ENCODE measurements around the gene CCNH. TPM values are rescaled to one million over a fixed set of nuclear protein-coding genes. Genes with fewer than 3 reads are reported as not detected.

The CCNH gene
- total RNA-seq, 1 donor from 2014 or later, result 99.4 TPM

DNA sequence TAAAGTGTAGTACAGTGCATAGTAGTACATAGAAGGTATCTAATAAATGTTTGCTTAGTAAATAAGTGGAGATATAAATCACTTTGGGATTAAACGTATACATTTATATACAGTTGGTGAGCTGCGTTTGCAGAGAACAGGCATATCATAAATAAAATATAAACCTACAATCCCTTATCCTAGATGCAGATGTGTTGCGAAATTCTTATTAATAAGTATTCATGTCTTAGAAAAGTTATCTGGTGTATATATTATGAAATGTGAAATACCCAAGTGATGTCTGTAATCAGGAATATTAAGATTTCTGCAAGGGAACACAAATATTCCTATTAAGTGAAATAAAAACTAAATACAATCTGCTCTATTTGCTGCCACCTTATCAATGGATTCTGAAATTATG, 8.8 kb downstream of the CCNH start:
- DNase-seq (ENCODE audit: low read depth, low spot score), result no peak

DNA sequence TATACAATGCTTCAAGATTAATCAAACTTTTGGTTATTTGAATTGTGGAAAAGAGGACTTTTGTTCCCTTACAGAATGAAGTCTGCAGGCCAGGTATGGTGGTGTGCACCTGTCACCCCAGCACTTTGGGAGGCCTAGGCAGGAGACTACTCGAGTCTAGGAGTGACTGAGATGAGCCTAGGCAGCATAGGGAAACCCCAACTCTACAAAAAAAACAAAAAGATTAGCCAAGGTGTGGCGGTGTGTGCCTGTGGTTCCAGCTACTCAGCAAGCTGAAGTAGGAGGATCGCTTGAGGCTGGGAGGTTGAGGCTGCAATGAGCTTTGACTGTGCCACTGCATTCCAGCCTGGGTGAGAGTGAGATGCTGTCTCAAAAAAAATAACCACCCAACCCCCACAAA, 9.3 kb downstream of the CCNH start:
- DNase-seq (ENCODE audit: low read depth, low spot score), result no peak

DNA sequence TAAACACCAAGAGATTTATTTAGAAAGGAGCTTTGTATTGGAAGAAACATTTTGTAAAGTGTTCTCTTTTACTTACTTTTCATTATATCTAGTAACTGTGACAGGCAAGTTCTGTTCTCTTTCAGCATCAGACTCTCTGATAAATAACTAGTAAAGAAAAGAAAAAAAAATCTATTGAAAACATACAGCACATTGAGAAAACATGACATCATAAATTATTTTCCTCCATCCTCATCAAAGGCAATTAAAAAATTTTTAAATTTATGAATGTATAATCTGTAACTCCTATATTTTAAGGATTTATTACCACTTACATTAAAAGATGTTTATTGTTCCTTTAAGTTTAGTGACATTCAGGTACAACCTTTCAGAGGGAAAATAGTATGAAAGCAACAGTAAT, 11.1 kb downstream of the CCNH start:
- no peak for DNase-seq (ENCODE audit: low read depth, low spot score)

DNA sequence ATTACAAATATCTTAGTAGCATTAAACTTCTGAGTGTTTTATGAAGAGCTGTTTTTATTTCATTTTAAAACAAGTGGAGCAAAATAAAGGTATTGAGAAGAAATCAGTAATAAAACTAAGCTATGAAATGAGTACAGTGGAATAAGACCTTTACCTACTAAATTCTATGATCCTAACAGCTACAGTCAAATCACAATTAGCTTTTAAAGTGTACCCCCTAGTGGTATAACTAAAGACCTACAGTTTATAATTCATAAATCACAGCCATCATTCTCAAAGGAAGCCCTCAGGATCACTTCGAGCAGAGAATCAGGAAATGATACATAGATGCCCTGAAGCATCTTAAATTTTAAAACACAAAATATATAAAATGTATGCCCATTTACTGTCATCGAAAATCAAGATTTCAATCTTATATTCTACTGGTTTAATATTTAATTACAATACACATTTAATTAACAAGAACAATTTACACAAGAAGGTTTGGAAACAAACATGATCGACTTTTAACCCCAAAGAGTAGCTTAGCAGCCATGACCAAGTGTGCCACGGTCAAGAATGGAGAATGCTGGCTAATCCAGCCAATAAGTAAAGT, 12.3 kb downstream of the CCNH start:
- no peak for DNase-seq (ENCODE audit: low read depth, low spot score)

DNA sequence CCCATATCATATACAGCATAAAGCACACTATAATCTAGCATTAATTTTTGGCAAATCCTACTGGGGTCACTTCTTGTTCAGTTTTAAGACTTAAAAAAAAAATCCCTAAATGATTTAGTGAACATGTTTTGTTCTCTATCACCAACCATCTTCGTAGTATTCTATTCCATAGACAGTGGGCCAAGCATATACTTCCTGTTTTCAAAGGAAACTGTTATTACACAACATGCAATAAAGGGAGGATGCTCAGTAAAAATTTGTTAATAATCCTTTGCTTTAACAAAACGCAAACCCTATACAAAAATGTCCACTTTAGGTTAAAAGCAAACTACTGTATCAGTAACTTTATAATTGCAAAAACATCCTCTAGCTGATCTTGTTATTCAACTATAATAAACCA, 13.0 kb downstream of the CCNH start:
- no peak for DNase-seq (ENCODE audit: low read depth, low spot score)

DNA sequence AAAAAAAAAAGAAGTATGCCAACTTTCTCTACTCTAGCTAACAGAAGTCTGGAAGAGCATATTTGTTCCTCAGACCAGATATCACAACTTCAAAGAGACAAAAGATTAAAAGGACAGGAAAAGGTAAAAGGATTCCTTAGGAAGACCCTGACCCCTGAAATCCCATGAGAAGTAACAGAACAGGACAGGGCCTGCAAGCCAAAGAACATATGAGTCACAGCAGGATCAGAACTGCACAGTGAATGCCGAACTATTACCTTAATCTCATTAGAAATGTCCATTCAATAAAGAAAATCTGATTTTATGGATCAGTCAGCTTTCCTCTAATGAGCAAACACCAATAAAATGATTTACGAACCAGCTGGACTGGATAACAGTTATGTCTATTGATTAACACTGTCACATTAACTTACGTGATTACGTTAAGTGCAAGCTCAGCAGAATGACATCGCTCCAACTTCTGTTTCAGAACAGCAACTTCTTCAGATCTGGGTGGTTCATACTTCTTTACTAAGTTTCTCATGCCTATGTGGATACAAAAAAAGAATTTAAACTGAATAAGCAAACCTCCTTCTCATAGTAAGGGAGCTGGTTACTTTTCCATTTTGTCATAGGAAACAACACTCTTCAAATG, 13.6 kb downstream of the CCNH start:
- no peak for DNase-seq (ENCODE audit: low read depth, low spot score)

DNA sequence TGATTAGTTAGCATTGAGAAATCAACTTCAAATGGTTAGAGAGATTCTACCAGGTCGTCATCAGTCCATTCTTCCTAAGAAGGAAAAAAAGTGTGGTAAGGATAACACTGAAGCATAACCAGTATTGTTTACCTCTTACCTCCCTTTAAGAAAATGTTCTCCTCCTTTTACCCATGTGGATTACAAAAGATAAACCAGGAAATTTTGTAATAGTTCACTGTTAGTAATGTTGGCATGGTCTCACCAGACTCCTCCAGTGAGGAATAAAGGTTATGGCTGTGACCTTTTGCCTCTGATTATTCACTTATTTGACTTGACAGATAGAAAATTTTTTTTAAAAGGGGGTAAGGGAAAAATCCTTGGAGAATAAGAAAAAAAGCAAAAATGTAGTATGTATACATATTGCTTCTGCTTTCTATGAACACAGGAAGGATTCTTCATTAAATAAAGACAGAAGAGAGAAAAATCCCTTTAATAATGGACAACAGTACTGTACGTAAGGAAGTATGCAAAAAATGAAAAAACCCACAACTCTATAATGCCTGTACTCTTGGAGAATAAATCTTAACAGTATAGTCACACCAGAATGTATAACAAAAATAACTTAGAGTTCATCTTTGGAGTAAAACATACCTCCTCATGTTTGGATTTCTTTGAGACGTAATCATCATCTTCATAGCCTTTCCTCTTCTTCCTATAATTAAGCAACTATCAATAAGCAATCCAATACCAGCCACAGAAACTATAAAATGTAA, 18.1 kb downstream of the CCNH start:
- no peak for DNase-seq (ENCODE audit: low read depth, low spot score)

DNA sequence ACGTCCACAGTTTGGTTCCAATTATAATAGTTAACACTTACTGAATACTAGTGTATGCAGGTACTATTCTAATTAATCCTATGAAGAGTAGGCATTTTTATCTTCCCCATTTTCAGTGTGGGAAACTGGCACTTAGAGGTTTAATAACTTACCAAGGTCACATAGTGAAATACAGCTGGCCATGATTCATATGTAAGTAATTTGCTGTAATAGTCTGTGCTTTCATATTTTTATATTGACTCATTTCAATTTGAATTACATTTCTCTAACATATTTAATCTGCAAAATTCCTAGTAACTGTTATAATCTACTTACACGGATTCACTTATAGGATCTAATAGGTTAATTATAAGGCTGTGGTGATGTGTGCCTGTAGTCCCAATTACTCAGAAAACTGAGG, 19.4 kb downstream of the CCNH start:
- DNase-seq (ENCODE audit: low read depth, low spot score), result peak; percentile 50

DNA sequence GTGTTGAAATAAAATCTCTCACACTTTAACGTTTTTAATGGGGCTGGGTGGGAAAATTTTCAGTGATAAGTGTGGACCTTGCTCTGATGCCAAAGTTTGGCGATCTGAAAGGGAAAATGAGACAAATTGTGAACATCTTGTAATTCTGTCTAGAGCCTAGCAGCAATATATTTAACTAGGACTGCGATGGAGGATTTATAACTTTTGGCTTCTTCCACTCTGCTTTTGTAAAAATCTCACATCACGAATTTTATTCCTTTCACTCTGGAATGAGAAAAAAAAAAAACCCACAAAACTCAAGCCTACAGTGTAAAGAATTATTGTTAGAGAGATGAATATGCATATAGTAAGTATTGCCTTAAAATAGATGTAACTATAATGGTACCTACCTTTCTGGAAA, 19.9 kb downstream of the CCNH start:
- no peak for DNase-seq (ENCODE audit: low read depth, low spot score)

DNA sequence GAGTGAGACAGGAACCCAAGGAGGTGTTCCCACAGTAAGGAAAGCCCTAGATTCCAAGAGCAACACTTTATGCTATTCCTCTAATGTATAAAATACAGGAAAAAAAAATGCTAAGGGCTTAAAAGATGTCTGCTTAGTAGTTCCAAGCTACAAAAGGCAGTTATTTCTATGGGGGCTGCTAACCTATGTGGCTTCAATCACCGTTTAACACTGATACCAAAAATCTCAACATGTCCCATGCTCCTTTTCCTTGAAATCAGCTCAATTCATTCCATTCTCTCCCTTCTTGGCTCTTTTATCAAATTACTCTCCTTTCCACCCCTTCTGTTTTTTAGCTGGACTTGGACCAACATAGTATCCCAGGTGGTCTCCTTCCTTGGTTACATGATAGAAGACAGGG, 20.6 kb downstream of the CCNH start:
- no peak for DNase-seq (ENCODE audit: low read depth, low spot score)

DNA sequence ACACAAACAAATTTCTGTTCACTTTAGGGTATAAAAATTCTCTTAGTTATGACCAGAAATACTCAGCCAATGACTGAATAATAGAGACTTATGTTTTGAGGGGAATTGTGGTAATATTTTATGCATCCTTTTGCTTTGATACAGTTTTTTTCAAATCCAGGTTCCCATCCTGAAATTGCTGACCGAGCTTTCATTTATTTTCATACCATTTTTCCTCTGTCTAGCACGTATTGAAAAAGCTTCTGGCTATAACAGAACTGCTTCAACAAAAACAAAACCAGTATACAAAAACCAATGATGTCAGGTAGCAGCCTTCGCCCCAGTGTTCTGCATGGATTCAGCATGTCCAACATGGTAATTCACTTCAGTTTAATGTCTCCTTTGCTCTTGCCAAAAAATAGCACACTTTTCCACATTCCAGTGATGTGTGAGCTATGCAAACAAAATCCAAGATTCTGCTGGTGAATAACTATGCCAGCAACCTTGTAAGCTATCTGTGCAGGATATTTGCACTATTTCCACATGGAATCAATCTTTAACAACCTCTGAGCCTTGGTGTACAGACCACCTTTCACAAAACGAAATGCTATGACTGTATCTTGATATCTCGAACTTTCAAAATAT, 22.0 kb downstream of the CCNH start:
- DNase-seq (ENCODE audit: low read depth, low spot score), result no peak

DNA sequence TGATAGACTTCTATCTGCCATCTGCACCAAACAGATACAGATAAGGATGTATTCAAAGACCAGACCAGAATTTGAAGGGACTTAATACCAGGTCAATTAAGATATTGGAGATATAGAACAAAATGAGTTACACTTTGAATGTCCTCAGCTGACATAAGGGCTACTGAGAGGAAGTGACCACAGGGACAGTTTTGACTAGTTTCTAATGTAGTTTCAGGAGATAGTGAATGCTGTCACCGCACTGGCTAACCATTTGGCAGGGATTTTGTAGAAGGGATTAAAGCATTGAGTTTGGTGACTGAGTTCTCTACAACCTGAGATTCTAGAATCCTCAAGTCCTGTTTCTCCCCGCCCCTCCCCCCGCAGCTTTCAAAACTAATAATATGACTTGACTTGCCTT, 22.7 kb downstream of the CCNH start:
- DNase-seq (ENCODE audit: low read depth, low spot score), result no peak

DNA sequence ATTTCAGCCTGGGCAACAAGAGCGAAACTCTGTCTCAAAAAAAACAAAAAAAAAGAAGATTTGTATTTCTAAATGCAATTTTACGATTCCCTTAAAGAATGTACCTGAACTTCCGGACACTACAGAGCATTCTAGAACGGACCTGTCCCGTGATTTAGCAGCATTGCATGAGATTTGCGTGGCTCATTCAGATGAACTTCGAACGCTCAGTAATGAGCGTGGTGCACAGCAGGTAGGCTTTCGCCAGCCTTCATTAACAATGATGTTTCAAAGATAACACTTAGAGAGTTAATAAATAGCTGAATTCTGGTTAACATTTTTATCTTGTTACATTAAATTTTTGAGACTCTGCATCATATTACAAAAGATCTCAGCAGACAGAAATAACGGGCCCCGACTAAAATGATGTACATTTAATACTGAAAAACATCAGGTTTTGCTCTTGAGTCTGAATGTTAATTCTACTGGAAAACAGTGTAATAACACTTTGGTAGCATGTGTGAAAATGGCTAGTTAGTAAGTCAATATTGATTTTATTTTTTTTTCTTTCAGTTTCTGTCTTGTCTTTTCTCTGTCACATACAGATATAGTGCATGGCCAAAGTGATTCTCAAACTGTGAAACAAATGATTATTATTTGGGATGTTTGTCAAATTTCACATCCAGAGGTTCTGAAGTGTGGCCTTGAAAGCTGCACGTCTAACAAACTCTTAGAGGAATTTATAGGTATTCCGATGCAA, 23.3 kb downstream of the CCNH start:
- DNase-seq (ENCODE audit: low read depth, low spot score), result no peak

DNA sequence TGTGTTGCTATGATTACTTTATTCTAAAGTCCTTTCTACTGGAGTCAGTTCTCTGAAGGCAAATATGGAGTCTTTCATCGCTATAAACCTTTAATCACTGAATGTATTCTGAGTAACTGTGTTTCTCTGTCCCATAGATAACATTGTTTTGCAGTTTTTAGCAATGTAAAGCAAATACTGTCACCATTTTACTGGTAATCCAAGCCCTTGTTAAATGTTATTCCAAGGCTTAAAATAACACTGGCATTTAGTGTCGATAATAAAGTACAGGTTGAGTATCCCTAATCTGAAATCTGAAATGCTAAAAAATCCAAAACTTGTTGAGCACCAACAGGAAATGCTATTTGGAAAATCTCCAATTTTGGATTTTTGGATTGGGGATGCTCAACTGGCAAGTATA, 24.6 kb downstream of the CCNH start:
- DNase-seq (ENCODE audit: low read depth, low spot score), result no peak

DNA sequence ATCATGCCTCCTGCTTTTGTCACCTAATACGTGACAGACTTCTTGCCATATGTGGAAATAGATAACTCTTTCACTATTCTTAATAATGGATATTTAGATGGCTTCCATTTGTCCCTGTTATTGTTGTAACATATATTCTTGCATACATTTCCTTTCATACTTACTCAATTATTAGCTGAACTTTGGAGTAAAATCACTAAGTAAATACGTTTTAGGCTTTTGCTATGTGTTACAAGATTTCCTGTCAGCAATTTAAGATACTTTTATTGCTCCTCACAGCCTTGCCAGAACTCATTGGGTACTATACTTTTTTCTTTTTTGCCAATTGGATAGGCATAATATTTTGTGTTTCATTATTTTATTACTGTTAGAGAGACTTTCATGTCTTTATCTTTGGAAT, 26.9 kb downstream of the CCNH start:
- no peak for DNase-seq (ENCODE audit: low read depth, low spot score)

DNA sequence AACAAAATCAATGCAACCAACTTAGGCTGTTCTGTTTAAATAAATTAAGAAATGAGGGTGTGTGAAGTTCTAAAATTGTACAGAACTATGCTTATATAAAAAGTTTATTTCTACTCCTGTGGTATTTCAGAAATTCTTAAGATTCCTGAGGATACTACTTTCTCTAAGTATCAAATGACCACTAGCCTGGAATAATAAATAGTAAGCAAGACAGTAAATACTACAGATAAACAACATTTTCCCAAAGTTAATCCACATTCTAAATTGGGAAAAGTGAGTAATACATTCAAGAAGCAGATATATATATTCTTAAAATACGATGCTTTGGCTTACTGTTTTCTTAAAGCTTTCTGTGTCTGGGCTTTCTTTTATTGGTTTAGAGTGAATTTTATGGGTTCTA, 29.5 kb downstream of the CCNH start:
- no peak for DNase-seq (ENCODE audit: low read depth, low spot score)

DNA sequence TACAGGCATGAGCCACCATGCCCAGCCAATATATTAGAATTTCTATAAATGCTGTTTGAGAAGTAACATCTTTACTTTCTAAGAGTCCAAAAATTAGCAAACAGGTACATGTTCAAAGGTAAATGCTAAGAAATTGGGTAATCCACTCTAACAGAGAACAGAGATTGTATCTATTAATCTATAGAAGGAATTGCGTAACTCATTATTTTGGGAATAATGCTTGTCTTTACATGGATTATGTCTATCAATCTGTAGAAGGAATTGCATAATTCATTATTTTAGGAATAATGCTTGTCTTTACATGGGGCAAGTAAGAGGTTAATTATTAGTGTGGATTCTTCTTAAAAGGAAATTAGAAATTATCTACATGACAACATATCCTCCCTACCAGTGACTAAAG, 30.5 kb downstream of the CCNH start:
- DNase-seq (ENCODE audit: low read depth, low spot score), result no peak

DNA sequence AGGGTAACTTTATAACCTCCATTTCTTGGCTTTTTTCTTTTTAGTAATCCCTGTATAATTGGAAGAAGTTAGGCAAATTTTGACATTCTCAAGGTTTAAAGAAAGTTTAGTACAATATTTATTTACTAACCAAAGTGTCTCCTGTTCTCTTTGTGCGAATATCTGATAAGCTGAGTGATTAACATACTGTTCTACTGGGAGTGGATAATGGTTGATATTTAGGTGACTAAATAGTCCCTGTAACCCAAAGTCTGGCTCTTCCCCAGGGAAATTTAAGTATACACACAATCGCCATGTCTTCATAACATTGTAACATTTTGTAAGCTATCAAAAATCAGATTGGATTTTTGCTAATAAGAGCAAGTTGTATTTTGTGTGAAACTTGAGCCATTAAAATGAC, 40.0 kb downstream of the CCNH start:
- no peak for DNase-seq (ENCODE audit: low read depth, low spot score)

DNA sequence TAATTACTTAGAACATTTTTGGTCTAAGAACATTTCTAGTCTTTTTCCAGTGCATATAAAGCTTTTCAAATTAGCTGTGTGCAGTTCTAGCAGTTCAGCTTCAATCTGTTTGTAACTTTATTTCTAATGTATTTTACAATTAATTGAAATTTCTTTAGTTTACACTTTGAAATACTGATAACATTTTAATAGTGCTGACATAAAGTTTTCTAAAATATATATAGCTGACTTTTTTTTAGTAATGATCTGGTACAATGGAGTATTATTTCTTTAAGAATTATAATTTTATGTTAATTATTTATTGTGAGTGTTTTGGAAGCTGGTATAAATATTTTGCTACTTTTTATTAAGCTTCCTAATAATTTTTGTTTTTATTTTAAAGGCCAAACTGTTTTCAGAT, 43.3 kb downstream of the CCNH start:
- DNase-seq (ENCODE audit: low read depth, low spot score), result no peak

DNA sequence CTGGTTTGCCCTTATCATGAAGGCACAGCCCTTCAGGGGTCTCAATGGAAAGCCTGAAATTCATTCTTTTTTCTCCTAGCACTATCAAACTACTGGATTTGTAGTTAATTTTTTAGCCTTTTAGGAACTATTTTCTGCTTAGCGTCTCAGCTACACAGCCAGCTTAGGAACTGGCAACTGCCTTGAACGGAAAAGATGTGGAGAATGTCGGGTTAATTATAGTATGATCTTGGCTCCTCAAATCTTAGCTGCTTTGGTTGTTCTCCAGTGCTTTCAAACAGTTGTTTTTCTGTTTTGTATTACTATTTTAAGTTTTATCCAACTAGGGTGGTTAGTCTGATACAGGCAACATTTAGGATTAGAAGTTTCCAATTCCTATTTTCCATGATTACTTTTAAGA, 44.1 kb downstream of the CCNH start:
- DNase-seq (ENCODE audit: low read depth, low spot score), result no peak

DNA sequence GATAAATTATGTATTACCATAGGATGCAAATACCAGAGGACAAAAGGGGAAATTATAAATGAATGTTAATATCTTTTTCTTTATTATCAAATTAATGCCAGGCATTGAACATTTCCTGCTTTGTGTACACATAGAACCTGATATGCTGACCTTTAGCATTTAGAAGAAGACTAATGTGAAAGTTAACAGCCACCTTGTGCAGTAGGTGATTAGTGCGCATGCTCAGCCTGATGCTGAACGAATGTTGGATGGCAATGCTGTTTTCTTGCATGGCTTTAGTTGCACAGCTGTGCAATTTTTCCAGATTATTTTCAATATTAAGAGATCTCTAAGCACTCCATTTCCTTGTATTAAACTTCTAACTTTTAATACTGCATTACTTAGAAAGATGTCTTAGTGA, 45.5 kb downstream of the CCNH start:
- DNase-seq (ENCODE audit: low read depth, low spot score), result no peak
